Endodermal cell (in vitro differentiated cells): Measurements from ENCODE around the gene COL5A1. TPM values are rescaled to one million over a fixed set of nuclear protein-coding genes. Genes with fewer than 3 reads are reported as not detected.

Experiments
- DNase-seq: peaks from one replicate; pipeline ENCODE4 v3.0.0-alpha.2; 2017
- H3K27ac ChIP-seq: 2 replicates; pipeline ENCODE4 v1.5.1; 2013; ENCODE audit warnings: mild to moderate bottlenecking, low read depth, low read length, moderate library complexity
- H3K27me3 ChIP-seq: 2 replicates; pipeline ENCODE4 v1.6.1; 2013; ENCODE audit warnings: mild to moderate bottlenecking, low read length, moderate library complexity; ENCODE audit not compliant: insufficient read depth, control insufficient read depth, poor library complexity, severe bottlenecking
- H3K36me3 ChIP-seq: 2 replicates; pipeline ENCODE4 v1.7.0; 2013; ENCODE audit warnings: mild to moderate bottlenecking, low read length, moderate library complexity; ENCODE audit not compliant: control insufficient read depth, insufficient read depth
- H3K4me1 ChIP-seq: one replicate; pipeline ENCODE4 v1.7.0; 2013; ENCODE audit warnings: low read length; ENCODE audit not compliant: control insufficient read depth, insufficient read depth
- H3K4me3 ChIP-seq: 2 replicates; pipeline ENCODE4 v1.5.1; 2013; ENCODE audit warnings: mild to moderate bottlenecking, low read length, moderate library complexity
- H3K9ac ChIP-seq: 2 replicates; pipeline ENCODE4 v1.6.1; 2013; ENCODE audit warnings: mild to moderate bottlenecking, low read length, moderate library complexity; ENCODE audit not compliant: poor library complexity, severe bottlenecking; ENCODE audit errors: extremely low read depth
- H3K9me3 ChIP-seq: 2 replicates; pipeline ENCODE4 v1.6.1; 2013; ENCODE audit warnings: mild to moderate bottlenecking, low read length, moderate library complexity; ENCODE audit not compliant: control insufficient read depth
- H3K27ac Mint-ChIP-seq: 2 replicates; pipeline ENCODE4 v1.8.0; 2020; ENCODE audit warnings: mixed read lengths
- H3K27me3 Mint-ChIP-seq: 2 replicates; pipeline ENCODE4 v1.8.0; 2021; ENCODE audit warnings: mild to moderate bottlenecking, mixed read lengths; ENCODE audit not compliant: insufficient read depth
- H3K36me3 Mint-ChIP-seq: 2 replicates; pipeline ENCODE4 v1.8.0; 2020; ENCODE audit warnings: low read depth, mixed read lengths
- H3K4me1 Mint-ChIP-seq: 2 replicates; pipeline ENCODE4 v1.8.0; 2020; ENCODE audit warnings: mixed read lengths
- H3K4me3 Mint-ChIP-seq: 2 replicates; pipeline ENCODE4 v1.8.0; 2020; ENCODE audit warnings: mild to moderate bottlenecking, moderate library complexity, mixed read lengths
- H3K9me3 Mint-ChIP-seq: 2 replicates; pipeline ENCODE4 v1.8.0; 2020; ENCODE audit warnings: mild to moderate bottlenecking, mixed read lengths
- WGBS, 2 experiments: methylation state at CpG; one replicate each; pipeline versions ENCODE4 v1.1.5 to v1.1.7; 2013; ENCODE audit warnings: missing lambda C conversion rate in 2 of 2, mixed read lengths in 1 of 2; ENCODE audit not compliant: insufficient coverage in 1 of 2, insufficient read length in 1 of 2; 5-methylcytosine and 5-hydroxymethylcytosine counted together
- total RNA-seq, 2 donors: library from RNA; stranded (reverse); fragmentation: NEBNext Ultra II Directional in 1 of 2; extraction: Animal tissue kit (Norgen Biotek cat#: 25700) in 1 of 2; gene quantifications; 2 replicates in 1 of 2; 3 replicates in 1 of 2; pipeline ENCODE4 v1.2.1, GENCODE V29; 2021
- TF ChIP-seq, protein P1 (sequence below): fragments of 200-600 bp; sonication (generic); conservative IDR thresholded peaks from 2 replicates; pipeline ENCODE4 v1.5.0; 2021; ENCODE audit warnings: antibody characterized with exemption, mild to moderate bottlenecking

The COL5A1 gene
- total RNA-seq, 2 donors from 2014 or later = 65.3 to 76.6 TPM

DNA sequence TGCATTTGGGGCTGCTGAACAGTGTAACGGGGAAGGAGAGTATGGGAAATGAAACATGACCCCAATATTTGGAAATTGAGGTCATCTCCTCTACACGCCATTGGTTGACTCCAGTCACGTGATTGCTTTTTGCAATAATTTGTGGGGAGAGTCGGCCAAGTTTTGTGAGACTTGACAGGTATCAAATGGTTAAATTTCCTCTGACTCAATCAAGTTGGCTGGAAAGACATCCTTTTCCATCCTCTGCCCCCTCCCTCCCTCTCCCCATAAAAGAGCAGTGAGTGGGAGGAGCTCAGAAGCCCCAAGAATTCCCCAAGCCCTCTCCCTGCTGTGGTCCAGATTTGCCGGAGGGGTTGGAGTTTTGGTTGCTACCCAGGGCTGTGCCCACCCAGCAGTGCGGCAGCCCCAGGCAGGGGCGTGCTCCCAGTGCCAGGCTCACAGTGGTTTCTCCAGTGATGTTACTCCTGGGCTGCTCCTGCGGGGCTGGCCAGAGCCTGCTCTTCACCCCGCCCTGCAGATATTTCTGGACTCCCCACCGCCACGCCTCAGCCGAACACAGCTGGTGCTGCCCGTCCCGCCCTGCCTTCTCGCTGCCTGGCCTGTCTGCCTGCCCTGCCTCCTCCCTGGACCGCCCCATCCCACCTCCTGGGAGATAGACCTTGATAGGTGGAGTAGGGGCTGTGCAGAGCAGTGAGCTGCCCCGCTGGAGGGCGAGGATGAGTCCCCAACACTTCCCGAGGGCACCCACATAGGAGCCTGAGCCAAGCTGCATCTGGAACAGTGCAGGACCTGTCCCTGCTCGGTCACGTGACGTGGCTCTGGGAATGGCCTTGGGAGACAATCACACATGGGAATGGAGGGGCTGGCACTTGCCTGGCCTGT, 3.4 kb downstream of the COL5A1 start:
- Mint-ChIP-seq H3K4me3 (no peak overlapping the region), H3K27ac (no peak overlapping the region), H3K27me3 (no peaks in the 10 kb centered on the region), H3K9me3 (no peaks in the 10 kb centered on the region), H3K4me1 (peaks cover 25% of the 10 kb centered on the region), H3K36me3 (peaks cover 12% of the 10 kb centered on the region)
- no peak for DNase-seq
- WGBS, 2 experiments = 87 to 89% methylated on average over 13 to 22 of the region's 22 CpGs
- Histone ChIP-seq H3K36me3 (peaks cover 3% of the 10 kb centered on the region), H3K9ac (no peak overlapping the region), H3K27me3 (no peaks in the 10 kb centered on the region), H3K4me3 (no peak overlapping the region), H3K4me1 (peaks cover 10% of the 10 kb centered on the region), H3K27ac (no peak overlapping the region), H3K9me3 (no peaks in the 10 kb centered on the region)
- TF ChIP-seq, protein P1, sequence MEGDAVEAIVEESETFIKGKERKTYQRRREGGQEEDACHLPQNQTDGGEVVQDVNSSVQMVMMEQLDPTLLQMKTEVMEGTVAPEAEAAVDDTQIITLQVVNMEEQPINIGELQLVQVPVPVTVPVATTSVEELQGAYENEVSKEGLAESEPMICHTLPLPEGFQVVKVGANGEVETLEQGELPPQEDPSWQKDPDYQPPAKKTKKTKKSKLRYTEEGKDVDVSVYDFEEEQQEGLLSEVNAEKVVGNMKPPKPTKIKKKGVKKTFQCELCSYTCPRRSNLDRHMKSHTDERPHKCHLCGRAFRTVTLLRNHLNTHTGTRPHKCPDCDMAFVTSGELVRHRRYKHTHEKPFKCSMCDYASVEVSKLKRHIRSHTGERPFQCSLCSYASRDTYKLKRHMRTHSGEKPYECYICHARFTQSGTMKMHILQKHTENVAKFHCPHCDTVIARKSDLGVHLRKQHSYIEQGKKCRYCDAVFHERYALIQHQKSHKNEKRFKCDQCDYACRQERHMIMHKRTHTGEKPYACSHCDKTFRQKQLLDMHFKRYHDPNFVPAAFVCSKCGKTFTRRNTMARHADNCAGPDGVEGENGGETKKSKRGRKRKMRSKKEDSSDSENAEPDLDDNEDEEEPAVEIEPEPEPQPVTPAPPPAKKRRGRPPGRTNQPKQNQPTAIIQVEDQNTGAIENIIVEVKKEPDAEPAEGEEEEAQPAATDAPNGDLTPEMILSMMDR = no peak

DNA sequence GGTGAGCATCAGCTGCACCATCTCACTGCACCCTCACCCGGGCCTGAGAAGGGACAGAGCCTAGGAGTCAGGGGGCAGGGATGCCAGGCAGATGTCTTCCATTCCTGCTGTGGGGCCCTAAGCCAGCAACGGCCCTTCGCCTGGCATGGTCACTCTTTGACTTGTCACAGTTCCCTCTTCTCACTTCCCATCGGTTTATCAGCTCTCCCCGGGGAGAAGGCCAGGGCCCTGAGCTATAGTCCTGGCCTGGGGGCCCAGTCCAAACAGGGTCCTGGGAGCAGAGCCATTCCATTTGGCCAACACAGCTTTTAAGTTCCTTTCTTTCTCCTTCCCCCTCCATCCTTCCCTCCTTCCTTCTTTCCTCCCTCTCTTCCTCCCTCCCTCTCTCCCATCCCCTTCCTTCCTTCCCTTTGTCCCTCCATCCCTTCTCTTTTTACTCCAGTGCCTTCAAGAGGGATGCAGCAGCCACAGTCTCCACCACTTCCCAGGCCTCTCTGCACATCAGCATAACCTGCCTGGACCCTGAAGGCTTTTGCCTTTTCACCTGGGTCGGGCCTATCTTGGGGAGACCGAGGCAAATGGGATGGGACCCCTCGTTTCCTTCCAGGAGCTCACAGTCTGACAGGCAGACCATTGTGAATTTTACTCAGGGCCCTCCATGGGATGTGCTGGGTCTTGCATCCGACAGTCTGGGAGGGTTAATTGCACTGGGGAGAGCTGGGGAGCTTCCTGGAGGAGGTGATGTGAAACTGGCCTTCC, 4.2 kb downstream of the COL5A1 start:
- TF ChIP-seq, protein P1 = no peak
- H3K27me3 Mint-ChIP-seq = no peaks in the 10 kb centered on the region
- no peak overlapping the region for H3K27ac Mint-ChIP-seq
- no peak for DNase-seq
- Histone ChIP-seq H3K36me3 (peaks cover 3% of the 10 kb centered on the region), H3K4me3 (no peak overlapping the region), H3K4me1 (peaks cover 7% of the 10 kb centered on the region), H3K27me3 (no peaks in the 10 kb centered on the region), H3K9ac (no peak overlapping the region), H3K27ac (no peak overlapping the region), H3K9me3 (no peaks in the 10 kb centered on the region)
- H3K9me3 Mint-ChIP-seq = no peaks in the 10 kb centered on the region
- H3K4me3 Mint-ChIP-seq = no peak overlapping the region
- H3K36me3 Mint-ChIP-seq = peaks cover 16% of the 10 kb centered on the region
- peaks cover 20% of the 10 kb centered on the region for H3K4me1 Mint-ChIP-seq
- 84 to 87% methylated on average over 8 to 9 of the region's 9 CpGs for WGBS, 2 experiments

DNA sequence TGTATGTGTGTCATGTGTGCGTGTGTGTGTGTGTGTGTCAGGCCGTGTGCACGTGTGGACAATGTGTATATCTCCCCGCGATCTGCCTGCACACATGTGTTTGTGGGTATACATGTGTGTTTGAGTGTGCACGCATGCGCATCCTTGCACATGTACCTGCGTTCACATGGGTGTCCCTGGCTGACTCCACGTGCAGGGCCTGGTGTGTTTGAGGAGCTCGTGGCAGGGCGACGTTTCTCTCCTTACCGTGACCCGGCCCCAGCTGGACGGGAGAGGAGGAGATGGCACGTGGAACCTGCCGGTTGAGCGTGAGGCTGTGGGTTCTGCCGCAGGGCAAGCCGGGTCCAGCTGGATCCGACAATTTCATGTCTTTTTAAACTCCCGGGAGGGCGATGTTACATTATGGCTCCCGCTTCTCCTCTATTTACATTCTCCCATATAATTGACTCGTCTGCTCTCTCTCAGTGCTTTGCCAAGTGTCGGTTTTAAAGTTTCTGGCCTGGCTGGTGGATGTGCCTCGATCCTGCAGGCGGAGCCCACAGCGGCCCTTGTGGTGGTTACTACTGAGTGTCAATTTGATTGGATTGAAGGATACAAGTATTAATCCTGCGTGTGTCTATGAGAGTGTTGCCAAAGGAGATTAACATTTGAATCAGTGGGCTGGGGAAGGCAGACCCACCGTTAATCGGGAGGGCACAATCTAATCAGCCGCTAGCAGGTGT, 5.9 kb downstream of the COL5A1 start:
- TF ChIP-seq, protein P1 = no peak
- DNase-seq = no peak
- Mint-ChIP-seq H3K36me3 (peaks cover 17% of the 10 kb centered on the region), H3K27ac (no peak overlapping the region), H3K4me1 (peaks cover 20% of the 10 kb centered on the region), H3K9me3 (no peaks in the 10 kb centered on the region), H3K4me3 (no peak overlapping the region), H3K27me3 (no peaks in the 10 kb centered on the region)
- Histone ChIP-seq H3K9me3 (no peaks in the 10 kb centered on the region), H3K27me3 (no peaks in the 10 kb centered on the region), H3K4me3 (no peak overlapping the region), H3K27ac (no peak overlapping the region), H3K36me3 (peaks cover 3% of the 10 kb centered on the region), H3K9ac (no peak overlapping the region), H3K4me1 (peaks cover 7% of the 10 kb centered on the region)
- WGBS, 2 experiments = 93 to 95% methylated on average over 32 to 33 of the region's 33 CpGs
